Measurements from ENCODE around the gene ABCC1.

DNA sequence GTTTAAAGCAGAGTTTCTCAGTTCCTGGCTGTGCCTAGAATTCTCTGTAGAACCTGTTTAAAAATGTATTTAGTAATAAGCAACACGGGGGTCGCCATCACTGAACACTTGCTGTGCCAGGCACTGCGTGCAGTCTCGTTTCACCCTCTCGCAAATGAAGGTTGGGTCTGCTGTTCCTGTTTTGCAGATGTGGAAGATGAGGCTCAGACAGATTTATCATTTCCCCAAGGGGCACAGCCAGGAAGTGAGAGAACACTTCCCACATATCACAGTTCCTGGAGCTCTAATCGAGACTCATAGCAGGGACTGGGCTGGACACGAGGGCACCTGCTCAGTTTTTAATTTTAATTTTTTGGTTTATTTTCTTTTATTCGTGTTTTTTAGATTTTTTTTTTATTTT is 151.2 kb downstream of the ABCC1 start:
- TF ChIP-seq, protein P1, sequence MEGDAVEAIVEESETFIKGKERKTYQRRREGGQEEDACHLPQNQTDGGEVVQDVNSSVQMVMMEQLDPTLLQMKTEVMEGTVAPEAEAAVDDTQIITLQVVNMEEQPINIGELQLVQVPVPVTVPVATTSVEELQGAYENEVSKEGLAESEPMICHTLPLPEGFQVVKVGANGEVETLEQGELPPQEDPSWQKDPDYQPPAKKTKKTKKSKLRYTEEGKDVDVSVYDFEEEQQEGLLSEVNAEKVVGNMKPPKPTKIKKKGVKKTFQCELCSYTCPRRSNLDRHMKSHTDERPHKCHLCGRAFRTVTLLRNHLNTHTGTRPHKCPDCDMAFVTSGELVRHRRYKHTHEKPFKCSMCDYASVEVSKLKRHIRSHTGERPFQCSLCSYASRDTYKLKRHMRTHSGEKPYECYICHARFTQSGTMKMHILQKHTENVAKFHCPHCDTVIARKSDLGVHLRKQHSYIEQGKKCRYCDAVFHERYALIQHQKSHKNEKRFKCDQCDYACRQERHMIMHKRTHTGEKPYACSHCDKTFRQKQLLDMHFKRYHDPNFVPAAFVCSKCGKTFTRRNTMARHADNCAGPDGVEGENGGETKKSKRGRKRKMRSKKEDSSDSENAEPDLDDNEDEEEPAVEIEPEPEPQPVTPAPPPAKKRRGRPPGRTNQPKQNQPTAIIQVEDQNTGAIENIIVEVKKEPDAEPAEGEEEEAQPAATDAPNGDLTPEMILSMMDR (IDR thresholded peaks at IDR 0.05; ENCODE audit: low read length): no peak
- no peak for TF ChIP-seq EZH2 (IDR thresholded peaks at IDR 0.05; ENCODE audit: borderline replicate concordance, low read length)
